Gastroesophageal sphincter (tissue), 4 donors: ENCODE data around the gene GLDC. TPM values are rescaled to one million over a fixed set of nuclear protein-coding genes. Genes with fewer than 3 reads are reported as not detected.

ENCODE experiments used
- ATAC-seq: fragments of 150-250 bp; one replicate; pipeline ENCODE4 v1.9.1; 2016; ENCODE audit warnings: mild to moderate bottlenecking, moderate library complexity
- H3K27ac ChIP-seq, 4 donors: fragments of 200-600 bp; sonication (generic) in 3 of 4; 1 replicate in 3 of 4; 2 replicates in 1 of 4; pipeline ENCODE4 v1.5.1; 2016 to 2019
- H3K27me3 ChIP-seq: fragments of 200-600 bp; sonication (generic); one replicate; pipeline ENCODE4 v1.5.1; 2019
- H3K36me3 ChIP-seq, 2 donors: fragments of 200-600 bp; sonication (generic); one replicate each; pipeline ENCODE4 v1.5.1; 2019; ENCODE audit warnings: control low read depth in 1 of 2
- H3K4me1 ChIP-seq, 3 donors: fragments of 200-600 bp; sonication (generic); 1 replicate in 2 of 3; 2 replicates in 1 of 3; pipeline ENCODE4 v1.5.1; 2016 to 2019; ENCODE audit warnings: control low read depth in 2 of 3
- H3K4me3 ChIP-seq, 2 donors: fragments of 200-600 bp; sonication (generic); one replicate each; pipeline ENCODE4 v1.5.1; 2019; ENCODE audit warnings: mild to moderate bottlenecking in 1 of 2, moderate library complexity in 1 of 2
- H3K9me3 ChIP-seq, 3 donors: fragments of 200-600 bp; sonication (generic); one replicate each; pipeline ENCODE4 v1.5.1; 2017 to 2019; ENCODE audit warnings: control low read depth in 2 of 3
- EP300 ChIP-seq: sonication (generic); formaldehyde crosslinking; IDR thresholded peaks from one replicate; pipeline ENCODE4 v1.6.1; 2017; ENCODE audit warnings: antibody characterized with exemption, mild to moderate bottlenecking
- POLR2A ChIP-seq, 2 donors: fragments of 450-650 bp; IDR thresholded peaks; one replicate each; pipeline ENCODE4 v1.6.1; 2017; ENCODE audit warnings: antibody characterized with exemption in 2 of 2, mild to moderate bottlenecking in 2 of 2, moderate library complexity in 1 of 2
- POLR2AphosphoS5 ChIP-seq: sonication (generic); formaldehyde crosslinking; IDR thresholded peaks from one replicate; pipeline ENCODE4 v1.6.1; 2017; ENCODE audit warnings: antibody characterized with exemption
- WGBS, 2 donors: methylation state at CpG; one replicate each; pipeline ENCODE4 v1.1.5; 2018; ENCODE audit warnings: low coverage in 1 of 2; 5-methylcytosine and 5-hydroxymethylcytosine counted together
- total RNA-seq, 4 donors: library from RNA; depleted of rRNA; stranded (reverse); fragments of >200 nt; gene quantifications; one replicate each; pipeline ENCODE4 v1.1.0, GENCODE V29; 2016
- TF ChIP-seq, protein P1 (sequence below), 4 experiments: fragments of 200-600 bp in 2 of 4; fragments of 450-650 bp in 2 of 4; sonication (generic) in 1 of 4; IDR thresholded peaks; one replicate each; pipeline ENCODE4 v1.5.1; 2017 to 2019; ENCODE audit warnings: antibody characterized with exemption in 4 of 4, mild to moderate bottlenecking in 2 of 4, moderate library complexity in 2 of 4

GLDC gene
- total RNA-seq, 4 donors from 2014 or later: 0.15 to 1.9 (median 0.51) TPM

DNA sequence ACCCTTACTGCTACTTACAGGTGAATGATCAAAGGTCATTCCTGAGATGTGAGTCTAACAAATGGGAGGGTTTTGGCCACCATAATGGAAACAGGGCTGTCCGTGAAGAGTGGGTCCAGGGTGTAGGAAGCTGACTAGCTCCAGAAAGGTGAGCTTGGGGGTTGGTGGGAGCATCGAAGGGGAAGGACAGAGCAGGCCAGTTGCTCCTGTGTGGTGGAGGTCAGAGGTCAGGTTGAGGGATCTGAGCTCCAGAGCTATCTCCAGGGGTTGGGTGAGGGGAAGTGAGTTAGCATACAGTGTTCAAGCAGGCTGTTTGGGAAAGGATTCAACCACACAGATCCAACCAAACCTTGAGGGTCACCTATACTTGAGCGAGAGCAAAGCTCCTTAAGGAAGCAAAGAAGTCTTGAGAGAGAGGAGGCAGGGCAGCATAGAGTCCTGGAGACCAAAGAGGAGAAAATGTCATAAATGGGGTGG lies 18.7 kb upstream of the GLDC start:
- H3K9me3 ChIP-seq: no peaks in the 10 kb centered on the region
- no peaks in the 10 kb centered on the region for H3K4me1 ChIP-seq
- no peaks in the 10 kb centered on the region for H3K27me3 ChIP-seq
- no peaks in the 10 kb centered on the region for H3K36me3 ChIP-seq
- 36 to 87% methylated on average over 2 to 3 of the region's 3 CpGs for whole genome bisulfite sequencing, 2 donors
- TF ChIP-seq POLR2A (IDR thresholded peaks at IDR 0.05): no peak
- no peak for TF ChIP-seq POLR2AphosphoS5
- TF ChIP-seq, protein P1, sequence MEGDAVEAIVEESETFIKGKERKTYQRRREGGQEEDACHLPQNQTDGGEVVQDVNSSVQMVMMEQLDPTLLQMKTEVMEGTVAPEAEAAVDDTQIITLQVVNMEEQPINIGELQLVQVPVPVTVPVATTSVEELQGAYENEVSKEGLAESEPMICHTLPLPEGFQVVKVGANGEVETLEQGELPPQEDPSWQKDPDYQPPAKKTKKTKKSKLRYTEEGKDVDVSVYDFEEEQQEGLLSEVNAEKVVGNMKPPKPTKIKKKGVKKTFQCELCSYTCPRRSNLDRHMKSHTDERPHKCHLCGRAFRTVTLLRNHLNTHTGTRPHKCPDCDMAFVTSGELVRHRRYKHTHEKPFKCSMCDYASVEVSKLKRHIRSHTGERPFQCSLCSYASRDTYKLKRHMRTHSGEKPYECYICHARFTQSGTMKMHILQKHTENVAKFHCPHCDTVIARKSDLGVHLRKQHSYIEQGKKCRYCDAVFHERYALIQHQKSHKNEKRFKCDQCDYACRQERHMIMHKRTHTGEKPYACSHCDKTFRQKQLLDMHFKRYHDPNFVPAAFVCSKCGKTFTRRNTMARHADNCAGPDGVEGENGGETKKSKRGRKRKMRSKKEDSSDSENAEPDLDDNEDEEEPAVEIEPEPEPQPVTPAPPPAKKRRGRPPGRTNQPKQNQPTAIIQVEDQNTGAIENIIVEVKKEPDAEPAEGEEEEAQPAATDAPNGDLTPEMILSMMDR (IDR thresholded peaks at IDR 0.05): no peak
- no peak for TF ChIP-seq EP300
- H3K27ac ChIP-seq: no peak overlapping the region
- no peak overlapping the region for H3K4me3 ChIP-seq
- no peak for ATAC-seq

DNA sequence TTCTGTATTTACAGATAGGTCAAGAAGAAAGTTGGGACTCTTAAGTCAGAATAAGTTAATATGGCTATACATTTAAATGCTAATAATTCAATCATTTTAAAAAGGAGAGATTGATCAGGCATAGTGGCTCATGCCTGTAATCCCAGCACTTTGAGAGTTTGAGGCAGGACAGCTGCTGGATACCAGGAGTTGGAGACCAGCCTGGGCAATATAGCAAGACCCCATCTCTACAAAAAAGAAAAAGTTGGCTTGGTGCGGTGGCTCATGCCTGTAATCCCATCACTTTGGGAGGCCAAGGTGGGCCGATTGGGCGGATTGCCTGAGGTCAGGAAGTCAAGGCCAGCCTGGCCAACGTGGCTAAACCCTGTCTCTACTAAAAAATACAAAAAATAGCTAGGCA lies 15.0 kb upstream of the GLDC start:
- H3K27ac ChIP-seq: no peak overlapping the region
- H3K4me1 ChIP-seq: no peaks in the 10 kb centered on the region
- H3K4me3 ChIP-seq: no peak overlapping the region
- ATAC-seq: no peak
- TF ChIP-seq, protein P1 (IDR thresholded peaks at IDR 0.05): no peak
- no peak for TF ChIP-seq POLR2A (IDR thresholded peaks at IDR 0.05)
- TF ChIP-seq EP300: no peak
- TF ChIP-seq POLR2AphosphoS5: no peak
- 76 to 81% methylated on average over 4 of the region's 4 CpGs for WGBS, 2 donors
- no peaks in the 10 kb centered on the region for H3K27me3 ChIP-seq
- H3K9me3 ChIP-seq: no peaks in the 10 kb centered on the region
- no peaks in the 10 kb centered on the region for H3K36me3 ChIP-seq

DNA sequence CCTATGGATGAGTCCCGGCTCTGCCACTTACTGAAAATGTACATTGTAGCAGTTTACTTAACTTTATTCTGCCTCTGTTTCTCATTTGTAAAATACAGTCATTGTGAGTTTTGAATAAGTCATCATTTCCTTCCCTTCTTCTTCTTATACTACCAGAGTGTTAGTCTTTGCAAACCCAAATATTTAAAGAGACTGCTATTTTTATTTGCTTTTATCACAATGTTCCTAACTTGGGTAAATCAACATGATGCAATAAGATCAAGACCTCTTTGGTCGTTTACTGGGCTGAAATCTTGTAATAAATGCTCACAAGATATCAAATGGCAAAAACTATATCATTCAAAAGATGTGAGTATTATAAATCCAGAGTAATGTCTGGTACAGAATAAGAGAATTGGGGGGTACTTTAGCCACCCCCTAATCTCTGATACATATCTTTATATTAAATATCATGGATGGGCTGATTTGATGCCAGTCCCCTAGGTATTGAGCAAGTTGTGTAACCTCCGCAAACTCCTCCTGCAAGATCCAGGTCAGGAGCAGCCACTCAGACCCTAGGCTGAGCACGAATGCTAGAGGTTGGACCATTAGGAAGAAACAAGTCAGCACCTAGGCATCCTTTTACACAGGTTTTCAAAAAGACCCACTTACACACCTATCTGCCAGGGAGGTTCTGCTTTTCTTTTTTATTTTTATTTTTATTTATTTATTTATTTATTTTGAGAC lies 13.3 kb upstream of the GLDC start:
- 66 to 67% methylated on average over 4 of the region's 4 CpGs for WGBS, 2 donors
- TF ChIP-seq EP300 (no peak), POLR2A (IDR thresholded peaks at IDR 0.05) (no peak), POLR2AphosphoS5 (no peak)
- TF ChIP-seq, protein P1 (IDR thresholded peaks at IDR 0.05): no peak
- peaks cover 1% of the 10 kb centered on the region for H3K27me3 ChIP-seq
- H3K4me3 ChIP-seq: no peak overlapping the region
- ATAC-seq: no peak
- no peak overlapping the region for H3K27ac ChIP-seq
- H3K36me3 ChIP-seq: no peaks in the 10 kb centered on the region
- H3K9me3 ChIP-seq: no peaks in the 10 kb centered on the region
- no peaks in the 10 kb centered on the region for H3K4me1 ChIP-seq

DNA sequence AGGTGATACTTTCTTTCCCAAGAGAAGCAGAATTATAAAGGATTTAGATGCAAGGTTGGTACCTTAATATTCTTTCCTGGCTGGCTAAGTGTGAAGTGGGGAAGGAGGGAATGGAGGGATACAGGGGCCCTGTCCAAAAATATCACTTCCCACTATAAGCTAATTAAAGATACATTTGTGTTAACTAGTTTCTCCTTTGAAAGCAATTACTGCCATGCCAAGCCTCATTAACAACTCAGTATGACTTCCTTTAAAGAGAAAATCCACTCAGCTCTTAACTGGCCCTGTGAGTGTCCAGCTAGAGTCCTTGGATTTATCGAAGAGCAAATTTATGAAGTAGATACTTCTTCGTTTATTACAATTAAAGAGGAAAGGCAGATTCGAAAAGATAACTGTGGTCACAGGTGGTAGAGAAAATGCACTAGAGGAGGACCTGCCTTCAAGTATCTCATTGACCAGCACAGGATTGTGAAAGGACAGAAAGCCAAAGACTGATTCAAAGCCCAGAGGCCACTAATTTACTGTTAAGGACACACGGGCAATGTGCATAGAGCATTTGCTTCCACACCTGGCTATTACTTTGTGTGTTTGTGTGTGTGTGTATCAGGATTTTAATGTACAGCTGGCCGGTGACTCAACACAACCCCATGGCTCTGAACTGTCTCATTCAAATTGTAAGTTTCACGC lies 11.2 kb upstream of the GLDC start:
- H3K27ac ChIP-seq: no peak overlapping the region
- H3K4me1 ChIP-seq: no peaks in the 10 kb centered on the region
- 80 to 88% methylated on average over 6 of the region's 6 CpGs for WGBS, 2 donors
- H3K36me3 ChIP-seq: no peaks in the 10 kb centered on the region
- H3K9me3 ChIP-seq: no peaks in the 10 kb centered on the region
- H3K4me3 ChIP-seq: no peak overlapping the region
- no peak for ATAC-seq
- peaks cover 16% of the 10 kb centered on the region for H3K27me3 ChIP-seq
- TF ChIP-seq EP300 (no peak), POLR2A (IDR thresholded peaks at IDR 0.05) (no peak), POLR2AphosphoS5 (no peak)
- TF ChIP-seq, protein P1 (IDR thresholded peaks at IDR 0.05): no peak

DNA sequence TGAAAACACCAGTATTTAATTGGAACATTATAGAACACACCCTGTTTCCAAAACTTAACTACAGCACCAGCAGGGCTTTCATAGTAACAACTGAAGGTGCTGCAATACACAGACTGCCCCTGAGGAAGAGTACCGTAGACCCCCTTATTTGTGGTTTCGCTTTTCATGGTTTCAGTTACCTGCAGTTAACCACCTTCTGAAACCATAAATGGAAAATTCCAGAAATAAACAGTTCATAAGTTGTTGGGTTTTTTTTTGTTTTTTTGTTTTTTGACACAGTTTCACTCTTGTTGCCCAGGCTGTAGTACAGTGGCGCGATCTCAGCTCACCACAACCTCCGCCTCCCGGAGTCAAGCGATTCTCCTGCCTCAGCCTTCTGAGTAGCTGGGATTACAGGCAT lies 9.5 kb upstream of the GLDC start:
- H3K9me3 ChIP-seq: no peaks in the 10 kb centered on the region
- no peak overlapping the region for H3K27ac ChIP-seq
- TF ChIP-seq POLR2A (IDR thresholded peaks at IDR 0.05): no peak
- TF ChIP-seq, protein P1 (IDR thresholded peaks at IDR 0.05): no peak
- no peak for TF ChIP-seq POLR2AphosphoS5
- no peak for TF ChIP-seq EP300
- no peak for ATAC-seq
- H3K27me3 ChIP-seq: peaks cover 21% of the 10 kb centered on the region
- whole genome bisulfite sequencing, 2 donors: 91 to 94% methylated on average over 2 to 6 of the region's 7 CpGs
- H3K4me1 ChIP-seq: no peaks in the 10 kb centered on the region
- no peaks in the 10 kb centered on the region for H3K36me3 ChIP-seq
- no peak overlapping the region for H3K4me3 ChIP-seq
